Fibroblast of lung (primary cell): ENCODE data around the gene ING3.

Experiments used
- EZH2 ChIP-seq: IDR thresholded peaks from 2 replicates; pipeline ENCODE4 v1.5.1; 2012; ENCODE audit warnings: low read length, control low read depth, mild to moderate bottlenecking; ENCODE audit errors: missing control alignments
- TF ChIP-seq, protein P1 (sequence below), 2 donors: IDR thresholded peaks in 1 of 2; conservative IDR thresholded peaks in 1 of 2; 1 replicate in 1 of 2; 2 replicates in 1 of 2; pipeline ENCODE4 v1.5.1; 2011 to 2012; ENCODE audit warnings: low read length in 2 of 2, control low read depth in 1 of 2, inconsistent platforms in 1 of 2, low read depth in 1 of 2, mild to moderate bottlenecking in 1 of 2

DNA sequence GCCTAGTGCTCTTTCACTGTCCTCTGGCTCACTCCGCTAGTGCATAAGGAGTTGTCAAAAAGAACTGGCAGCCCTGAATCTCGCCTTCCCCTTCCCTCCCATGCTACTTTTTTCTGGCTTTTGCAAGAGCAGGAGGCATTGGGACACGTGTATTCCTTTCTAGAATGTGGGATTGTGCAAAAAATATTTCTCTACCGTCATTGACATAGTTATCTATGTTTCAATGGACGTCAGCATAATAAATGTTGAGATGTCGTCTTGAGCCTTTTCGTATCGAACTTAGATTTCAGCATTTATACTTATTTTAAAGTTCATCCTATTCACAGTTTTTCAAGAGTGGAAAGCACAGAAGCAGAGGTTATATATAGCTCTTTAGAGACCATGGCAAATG lies 727 bp downstream of the ING3 start:
- TF ChIP-seq, protein P1, sequence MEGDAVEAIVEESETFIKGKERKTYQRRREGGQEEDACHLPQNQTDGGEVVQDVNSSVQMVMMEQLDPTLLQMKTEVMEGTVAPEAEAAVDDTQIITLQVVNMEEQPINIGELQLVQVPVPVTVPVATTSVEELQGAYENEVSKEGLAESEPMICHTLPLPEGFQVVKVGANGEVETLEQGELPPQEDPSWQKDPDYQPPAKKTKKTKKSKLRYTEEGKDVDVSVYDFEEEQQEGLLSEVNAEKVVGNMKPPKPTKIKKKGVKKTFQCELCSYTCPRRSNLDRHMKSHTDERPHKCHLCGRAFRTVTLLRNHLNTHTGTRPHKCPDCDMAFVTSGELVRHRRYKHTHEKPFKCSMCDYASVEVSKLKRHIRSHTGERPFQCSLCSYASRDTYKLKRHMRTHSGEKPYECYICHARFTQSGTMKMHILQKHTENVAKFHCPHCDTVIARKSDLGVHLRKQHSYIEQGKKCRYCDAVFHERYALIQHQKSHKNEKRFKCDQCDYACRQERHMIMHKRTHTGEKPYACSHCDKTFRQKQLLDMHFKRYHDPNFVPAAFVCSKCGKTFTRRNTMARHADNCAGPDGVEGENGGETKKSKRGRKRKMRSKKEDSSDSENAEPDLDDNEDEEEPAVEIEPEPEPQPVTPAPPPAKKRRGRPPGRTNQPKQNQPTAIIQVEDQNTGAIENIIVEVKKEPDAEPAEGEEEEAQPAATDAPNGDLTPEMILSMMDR (conservative IDR thresholded peaks at IDR 0.05 in 1 of 2, IDR thresholded peaks at IDR 0.05 in 1 of 2; ENCODE audit: low read depth in 1 of 2, low read length in 2 of 2): no peak
- TF ChIP-seq EZH2: no peak
